GM12878 (cell line): ENCODE results near the gene TTC17. TPM values are rescaled to one million over a fixed set of nuclear protein-coding genes. Genes with fewer than 3 reads are reported as not detected.

Experiments
- ATAC-seq: fragments of 200-7000 bp; cut with Tn5 transposase; 3 replicates; pipeline ENCODE4 v1.9.1; 2020; ENCODE audit warnings: mild to moderate bottlenecking, moderate library complexity
- BruUV-seq: library from RNA; stranded (reverse); fragments of 400-500 nt; replicated peaks from 2 replicates; lab custom pipeline; 2021; lab: Mats Ljungman, UMichigan
- CTCF ChIA-PET: fragments of 300-600 bp; sonication (Branson Sonifier 250); formaldehyde crosslinking; extraction: SDS; loops from one replicate; lab custom pipeline; 2021; ENCODE audit warnings: inconsistent platforms; lab: Yijun Ruan, JAX
- POLR2A ChIA-PET: fragments of 350-600 bp; formaldehyde crosslinking; extraction: SDS; loops from one replicate; lab custom pipeline; 2021; ENCODE audit warnings: inconsistent platforms; lab: Charles Lee
- RAD21 ChIA-PET: fragments of 300-600 bp; sonication (Branson Sonifier 250); formaldehyde crosslinking; loops from one replicate; lab custom pipeline; 2023; ENCODE audit warnings: antibody characterized with exemption; ENCODE audit not compliant: unreplicated experiment; lab: Charles Lee
- SMC1A ChIA-PET: fragments of 300-600 bp; sonication (Branson Sonifier 250); formaldehyde crosslinking; loops from one replicate; lab custom pipeline; 2023; ENCODE audit not compliant: unreplicated experiment, uncharacterized antibody; lab: Charles Lee
- DNase-seq: peaks from one replicate; pipeline ENCODE4 v3.0.0-alpha.2; 2011; ENCODE audit warnings: low read depth, low spot score
- FAIRE-seq: peaks from 3 replicates; lab custom pipeline; 2011; peaks lifted over from hg19 to GRCh38; lab: Jason Lieb, UNC
- H2AFZ ChIP-seq: 2 replicates; pipeline ENCODE4 v1.6.0; 2011; ENCODE audit warnings: low read depth, low read length, control low read depth; ENCODE audit not compliant: control insufficient read depth
- H3K27ac ChIP-seq: 2 replicates; pipeline ENCODE4 v1.5.1; 2011; ENCODE audit warnings: control low read depth; ENCODE audit not compliant: control insufficient read depth, insufficient read depth
- H3K27me3 ChIP-seq, 2 experiments: replicated peaks in 1 of 2; 2 replicates each; pipeline versions ENCODE4 v1.6.0 to v1.6.1; 2011; ENCODE audit warnings: low read length in 1 of 2; ENCODE audit not compliant: control insufficient read depth in 2 of 2, insufficient read depth in 2 of 2
- H3K36me3 ChIP-seq, 2 experiments: 2 replicates each; pipeline ENCODE4 v1.5.1; 2011; ENCODE audit warnings: low read length in 1 of 2; ENCODE audit not compliant: control insufficient read depth in 2 of 2, insufficient read depth in 2 of 2
- H3K4me1 ChIP-seq: 2 replicates; pipeline ENCODE4 v1.6.1; 2011; ENCODE audit warnings: mild to moderate bottlenecking, low read length, moderate library complexity, mixed read lengths; ENCODE audit not compliant: control insufficient read depth, insufficient read depth
- H3K4me2 ChIP-seq: 2 replicates; pipeline ENCODE4 v1.6.0; 2011; ENCODE audit warnings: control low read depth; ENCODE audit not compliant: control insufficient read depth, insufficient read depth
- H3K4me3 ChIP-seq: fragments of 200-600 bp; sonication (generic); 2 replicates; pipeline ENCODE4 v1.5.1; 2016
- H3K79me2 ChIP-seq: 2 replicates; pipeline ENCODE4 v1.6.0; 2011; ENCODE audit warnings: low read length; ENCODE audit not compliant: control insufficient read depth, insufficient read depth
- H3K9ac ChIP-seq: 2 replicates; pipeline ENCODE4 v1.8.0; 2011; ENCODE audit warnings: low read length, control low read depth, mixed read lengths; ENCODE audit not compliant: control insufficient read depth, insufficient read depth
- H3K9me3 ChIP-seq: replicated peaks from 3 replicates; pipeline ENCODE4 v1.5.1; 2011; ENCODE audit warnings: mild to moderate bottlenecking, low read length; ENCODE audit not compliant: control insufficient read depth, insufficient read depth
- H4K20me1 ChIP-seq: 2 replicates; pipeline ENCODE4 v1.6.0; 2011; ENCODE audit not compliant: control insufficient read depth, insufficient read depth
- BHLHE40 ChIP-seq, 2 experiments: fragments of 450-650 bp in 1 of 2; IDR thresholded peaks; 2 replicates each; pipeline ENCODE4 v1.6.1; 2011 to 2017; ENCODE audit warnings: low read depth in 2 of 2, borderline replicate concordance in 1 of 2, improper control_type of control experiment in 1 of 2, low read length in 1 of 2, mild to moderate bottlenecking in 1 of 2
- LARP7 ChIP-seq: fragments of 450-650 bp; IDR thresholded peaks from 2 replicates; pipeline ENCODE4 v1.6.1; 2017; ENCODE audit warnings: mild to moderate bottlenecking
- NR2C2 ChIP-seq: IDR thresholded peaks from 2 replicates; pipeline ENCODE4 v1.6.1; 2011; ENCODE audit warnings: borderline replicate concordance, low read depth; ENCODE audit not compliant: control insufficient read depth, insufficient read length
- POLR2AphosphoS2 ChIP-seq: IDR thresholded peaks from 2 replicates; pipeline ENCODE4 v1.6.1; 2011; ENCODE audit warnings: low read depth, mild to moderate bottlenecking, low read length, improper control_type of control experiment, moderate library complexity
- RAD51 ChIP-seq: fragments of 450-650 bp; IDR thresholded peaks from 2 replicates; pipeline ENCODE4 v1.6.1; 2016; ENCODE audit warnings: moderate library complexity, mild to moderate bottlenecking, inconsistent platforms
- WRNIP1 ChIP-seq: IDR thresholded peaks from 2 replicates; pipeline ENCODE4 v1.6.1; 2011; ENCODE audit warnings: low read depth, low read length, improper control_type of control experiment, borderline replicate concordance
- YBX1 ChIP-seq: fragments of 450-650 bp; IDR thresholded peaks from 2 replicates; pipeline ENCODE4 v1.6.1; 2016; ENCODE audit warnings: antibody characterized with exemption
- WGBS: methylation state at CpG from one replicate; pipeline ENCODE4 v1.1.6; 2016; ENCODE audit warnings: low lambda C conversion rate; ENCODE audit not compliant: insufficient replicate concordance, insufficient coverage; ENCODE audit errors: missing lambda C conversion rate; 5-methylcytosine and 5-hydroxymethylcytosine counted together
- in situ Hi-C: fragments of 300-500 bp; cut with MboI; formaldehyde crosslinking; loops from 9 replicates; pipeline ENCODE4 v1.14.3; 2018; ENCODE audit warnings: mixed read lengths
- intact Hi-C: fragments of 100-400 bp; cut with micrococcal nuclease; formaldehyde crosslinking; loops from one replicate; pipeline ENCODE4 v1.14.2; 2022; ENCODE audit not compliant: unreplicated experiment
- polyA plus RNA-seq, 11 experiments: library from polyadenylated mRNA; depleted of rRNA in 4 of 11; unstranded in 6 of 11; stranded (reverse) in 5 of 11; fragments of >200 nt; fragmentation: Nextera tagmentation in 4 of 11; fragmentation: Illumina TruSeq in 1 of 11; extraction: Ambion mirVana in 4 of 11; extraction: Trizol in 1 of 11; gene quantifications; 1 replicate in 1 of 11; 2 replicates in 10 of 11; pipeline versions ENCODE4 v1.2.1 to v1.2.3, GENCODE V29; 2011 to 2016; ENCODE audit warnings: inconsistent platforms in 2 of 11, missing spikeins in 2 of 11, low read depth in 1 of 11
- total RNA-seq, 4 experiments: library from RNA; depleted of rRNA in 3 of 4; stranded (reverse); fragments of >200 nt in 3 of 4; fragmentation: Illumina TruSeq in 1 of 4; extraction: Trizol in 1 of 4; gene quantifications; 2 replicates each; pipeline versions ENCODE4 v1.2.1 to v1.2.3, GENCODE V29; 2013 to 2021
- TF ChIP-seq, protein P1 (sequence below): fragments of 450-650 bp; IDR thresholded peaks from 2 replicates; pipeline ENCODE4 v1.6.1; 2018; ENCODE audit warnings: borderline replicate concordance, mild to moderate bottlenecking; ENCODE audit not compliant: partially characterized antibody
- TF ChIP-seq, protein P2 (sequence below): fragments of 450-650 bp; IDR thresholded peaks from 2 replicates; pipeline ENCODE4 v1.6.1; 2017; ENCODE audit warnings: antibody characterized with exemption, mild to moderate bottlenecking, moderate library complexity

The TTC17 gene
- total and polyA plus RNA-seq, 10 of the 15 experiments (the other 5 are each of a cell fraction or from before 2014, with no cell fraction given): 15.9 to 116 (median 41.5) TPM

DNA sequence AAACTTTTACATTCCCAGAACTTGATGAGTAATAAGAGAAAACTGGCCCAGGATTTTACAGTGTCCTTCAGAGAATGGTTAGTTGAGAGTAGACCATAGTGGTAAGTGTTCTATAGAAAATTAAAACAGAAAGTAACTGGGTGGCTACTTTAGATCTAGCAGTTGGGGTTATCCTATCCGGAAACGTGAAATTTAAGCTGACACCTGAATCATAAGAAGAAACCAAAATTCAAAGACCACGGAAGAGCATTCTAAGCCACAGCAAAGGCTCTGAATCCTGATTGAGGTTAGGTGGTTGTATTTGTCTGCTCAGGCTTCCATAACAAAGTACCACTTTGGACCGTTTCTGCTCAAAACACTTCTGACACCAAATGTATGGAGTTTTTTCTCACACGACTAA lies 34.0 kb downstream of the TTC17 start:
- no peak overlapping the region for H3K9ac ChIP-seq

DNA sequence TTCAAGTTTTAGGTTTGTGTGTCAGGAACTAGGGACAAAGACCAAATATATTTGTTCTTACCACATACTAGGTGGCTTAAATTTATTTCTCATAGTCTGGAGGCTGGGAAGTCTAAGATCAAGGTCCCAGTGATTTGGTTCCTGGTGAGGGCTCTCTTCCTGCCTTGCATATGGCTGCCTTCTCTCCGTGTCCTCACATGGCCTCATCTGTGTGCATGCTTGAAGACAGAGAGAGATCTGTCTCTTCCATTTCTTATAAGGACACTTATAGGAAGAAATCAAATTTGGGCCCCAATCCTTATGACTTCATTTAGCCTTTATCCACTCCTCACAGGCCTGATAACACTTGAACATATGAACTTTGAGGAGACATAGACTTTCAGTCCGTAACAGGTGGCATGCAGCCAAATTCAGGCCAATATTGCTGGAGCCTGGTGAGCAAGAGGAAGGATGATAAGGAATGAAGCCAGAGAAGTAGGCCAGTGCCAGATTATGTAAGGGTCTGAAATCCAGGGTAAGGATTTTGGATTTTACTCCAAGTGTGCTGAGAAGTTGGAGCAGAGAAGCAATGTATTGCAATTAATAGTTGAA lies 35.1 kb downstream of the TTC17 start:
- POLR2A ChIA-PET: no interaction called here
- no TSS peak for BruUV-seq
- no peak overlapping the region for H3K27ac ChIP-seq
- H3K4me1 ChIP-seq: no peaks in the 10 kb centered on the region
- CTCF ChIA-PET: interaction anchor here (1.3 kb wide), 1 partner anchor 22 kb away, joined by 3 read pairs; no protein-coding TSS in a partner anchor
- no peaks in the 10 kb centered on the region for H3K27me3 ChIP-seq
- DNase-seq: no peak
- in situ Hi-C loops: no loop called here
- H3K4me2 ChIP-seq: no peak overlapping the region
- H3K4me3 ChIP-seq: no peak overlapping the region
- no peaks in the 10 kb centered on the region for H4K20me1 ChIP-seq
- WGBS: 96% methylated on average over 2 of the region's 2 CpGs
- intact Hi-C loops: no loop called here
- peaks cover 4 to 26% of the 10 kb centered on the region in 2 experiments for H3K36me3 ChIP-seq
- no peak overlapping the region for H2AFZ ChIP-seq
- no peaks in the 10 kb centered on the region for H3K79me2 ChIP-seq
- SMC1A ChIA-PET: no interaction called here
- H3K9me3 ChIP-seq: no peaks in the 10 kb centered on the region
- ATAC-seq: no peak
- RAD21 ChIA-PET: no interaction called here
- no peak overlapping the region for H3K9ac ChIP-seq
- FAIRE-seq: no peak
- TF ChIP-seq BHLHE40 (IDR thresholded peaks at IDR 0.05; ENCODE audit: borderline replicate concordance in 1 of 2, low read depth in 2 of 2, low read length in 1 of 2) (no peak), LARP7 (no peak), NR2C2 (no peak), WRNIP1 (no peak), POLR2AphosphoS2 (no peak)
- TF ChIP-seq, protein P1, sequence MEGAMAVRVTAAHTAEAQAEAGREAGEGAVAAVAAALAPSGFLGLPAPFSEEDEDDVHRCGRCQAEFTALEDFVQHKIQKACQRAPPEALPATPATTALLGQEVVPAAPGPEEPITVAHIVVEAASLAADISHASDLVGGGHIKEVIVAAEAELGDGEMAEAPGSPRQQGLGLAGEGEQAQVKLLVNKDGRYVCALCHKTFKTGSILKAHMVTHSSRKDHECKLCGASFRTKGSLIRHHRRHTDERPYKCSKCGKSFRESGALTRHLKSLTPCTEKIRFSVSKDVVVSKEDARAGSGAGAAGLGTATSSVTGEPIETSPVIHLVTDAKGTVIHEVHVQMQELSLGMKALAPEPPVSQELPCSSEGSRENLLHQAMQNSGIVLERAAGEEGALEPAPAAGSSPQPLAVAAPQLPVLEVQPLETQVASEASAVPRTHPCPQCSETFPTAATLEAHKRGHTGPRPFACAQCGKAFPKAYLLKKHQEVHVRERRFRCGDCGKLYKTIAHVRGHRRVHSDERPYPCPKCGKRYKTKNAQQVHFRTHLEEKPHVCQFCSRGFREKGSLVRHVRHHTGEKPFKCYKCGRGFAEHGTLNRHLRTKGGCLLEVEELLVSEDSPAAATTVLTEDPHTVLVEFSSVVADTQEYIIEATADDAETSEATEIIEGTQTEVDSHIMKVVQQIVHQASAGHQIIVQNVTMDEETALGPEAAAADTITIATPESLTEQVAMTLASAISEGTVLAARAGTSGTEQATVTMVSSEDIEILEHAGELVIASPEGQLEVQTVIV: no peak
- TF ChIP-seq, protein P2, sequence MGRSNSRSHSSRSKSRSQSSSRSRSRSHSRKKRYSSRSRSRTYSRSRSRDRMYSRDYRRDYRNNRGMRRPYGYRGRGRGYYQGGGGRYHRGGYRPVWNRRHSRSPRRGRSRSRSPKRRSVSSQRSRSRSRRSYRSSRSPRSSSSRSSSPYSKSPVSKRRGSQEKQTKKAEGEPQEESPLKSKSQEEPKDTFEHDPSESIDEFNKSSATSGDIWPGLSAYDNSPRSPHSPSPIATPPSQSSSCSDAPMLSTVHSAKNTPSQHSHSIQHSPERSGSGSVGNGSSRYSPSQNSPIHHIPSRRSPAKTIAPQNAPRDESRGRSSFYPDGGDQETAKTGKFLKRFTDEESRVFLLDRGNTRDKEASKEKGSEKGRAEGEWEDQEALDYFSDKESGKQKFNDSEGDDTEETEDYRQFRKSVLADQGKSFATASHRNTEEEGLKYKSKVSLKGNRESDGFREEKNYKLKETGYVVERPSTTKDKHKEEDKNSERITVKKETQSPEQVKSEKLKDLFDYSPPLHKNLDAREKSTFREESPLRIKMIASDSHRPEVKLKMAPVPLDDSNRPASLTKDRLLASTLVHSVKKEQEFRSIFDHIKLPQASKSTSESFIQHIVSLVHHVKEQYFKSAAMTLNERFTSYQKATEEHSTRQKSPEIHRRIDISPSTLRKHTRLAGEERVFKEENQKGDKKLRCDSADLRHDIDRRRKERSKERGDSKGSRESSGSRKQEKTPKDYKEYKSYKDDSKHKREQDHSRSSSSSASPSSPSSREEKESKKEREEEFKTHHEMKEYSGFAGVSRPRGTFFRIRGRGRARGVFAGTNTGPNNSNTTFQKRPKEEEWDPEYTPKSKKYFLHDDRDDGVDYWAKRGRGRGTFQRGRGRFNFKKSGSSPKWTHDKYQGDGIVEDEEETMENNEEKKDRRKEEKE: no peak

More for the DNA sequence above, 34.0 kb downstream of the TTC17 start:
- Histone ChIP-seq H3K27me3 (no peaks in the 10 kb centered on the region), H3K36me3 (peaks cover 4 to 22% of the 10 kb centered on the region in 2 experiments), H3K79me2 (no peaks in the 10 kb centered on the region; the same call in 1 of the 2 replicates), H3K4me2 (no peak overlapping the region), H3K9me3 (no peaks in the 10 kb centered on the region), H3K4me1 (no peaks in the 10 kb centered on the region), H3K27ac (no peak overlapping the region), H2AFZ (no peak overlapping the region)
- ChIA-PET SMC1A (interaction anchor here (0.7 to 1.1 kb wide), 2 partner anchors 34 to 148 kb away, joined by 3 read pairs; partner anchors contain the start of gene TTC17), CTCF (interaction anchor here (0.9 to 1.3 kb wide), 2 partner anchors 21 to 27 kb away, joined by 3 read pairs; no protein-coding TSS in a partner anchor), RAD21 (no interaction called here)
- intact Hi-C loops: no loop called here
- DNase-seq: no peak
- TF ChIP-seq YBX1: no peak
- no peak for TF ChIP-seq RAD51
- TF ChIP-seq, all 136 proteins: peak for 0
- 97% methylated on average over 5 of the region's 5 CpGs for WGBS
- FAIRE-seq (no peak), ATAC-seq (no peak)
- Histone ChIP-seq H3K4me3 (no peak overlapping the region), H4K20me1 (no peaks in the 10 kb centered on the region)
- no TSS peak for BruUV-seq
- in situ Hi-C loops: no loop called here
- POLR2A ChIA-PET: no interaction called here
